ENCODE results near the gene OGFOD3.

The OGFOD3 gene

DNA sequence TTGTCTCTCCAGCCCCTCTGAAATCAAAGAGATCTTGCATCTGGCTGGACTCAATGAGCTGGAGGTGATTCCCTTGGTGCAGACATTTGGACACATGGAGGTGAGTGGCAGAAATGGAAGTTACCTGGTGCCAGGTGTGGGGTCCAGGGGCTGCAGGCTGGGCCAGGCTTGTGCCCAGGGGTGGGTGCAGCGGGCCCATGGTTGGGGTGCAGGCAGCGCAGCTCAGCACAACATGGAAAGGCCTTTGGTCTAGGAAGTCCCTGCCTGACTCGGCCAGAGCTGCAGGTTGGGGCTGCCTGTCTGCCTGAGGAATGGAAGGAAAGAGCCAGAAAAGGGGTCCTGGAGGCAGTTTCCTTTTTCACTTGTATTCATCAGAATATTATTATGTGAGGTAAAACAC is 10.2 kb upstream of the OGFOD3 start:
- Histone ChIP-seq H3K9me3 (ENCODE audit: insufficient read depth, low read length, severe bottlenecking) (no peaks in the 10 kb centered on the region), H3K9ac (ENCODE audit: low read depth, low read length) (no peak overlapping the region), H3K4me2 (ENCODE audit: insufficient read depth, low read length) (no peak overlapping the region), H2AFZ (ENCODE audit: low read depth, low read length) (no peak overlapping the region), H3K4me1 (ENCODE audit: insufficient read depth, low read length) (0 out of 2 replicates have a peak, but pooled peaks cover 3% of the 10 kb centered on the region), H3K27me3 (ENCODE audit: insufficient read depth, low read length, poor library complexity) (no peaks in the 10 kb centered on the region), H3K4me3 (ENCODE audit: low read depth in 1 of 2, low read length in 2 of 2) (no peak overlapping the region), H4K20me1 (ENCODE audit: insufficient read depth, low read length) (no peaks in the 10 kb centered on the region), H3K27ac (ENCODE audit: low read length) (no peak overlapping the region; the same call in 1 of the 2 replicates), H3K79me2 (ENCODE audit: insufficient read depth, low read length) (no peaks in the 10 kb centered on the region), H3K36me3 (ENCODE audit: insufficient read depth, low read length) (peaks cover 7% of the 10 kb centered on the region; the same call in 1 of the 2 replicates)
- no peak for TF ChIP-seq EZH2 (IDR thresholded peaks at IDR 0.05; ENCODE audit: borderline replicate concordance, low read depth, low read length, severe bottlenecking)
- TF ChIP-seq, protein P1, sequence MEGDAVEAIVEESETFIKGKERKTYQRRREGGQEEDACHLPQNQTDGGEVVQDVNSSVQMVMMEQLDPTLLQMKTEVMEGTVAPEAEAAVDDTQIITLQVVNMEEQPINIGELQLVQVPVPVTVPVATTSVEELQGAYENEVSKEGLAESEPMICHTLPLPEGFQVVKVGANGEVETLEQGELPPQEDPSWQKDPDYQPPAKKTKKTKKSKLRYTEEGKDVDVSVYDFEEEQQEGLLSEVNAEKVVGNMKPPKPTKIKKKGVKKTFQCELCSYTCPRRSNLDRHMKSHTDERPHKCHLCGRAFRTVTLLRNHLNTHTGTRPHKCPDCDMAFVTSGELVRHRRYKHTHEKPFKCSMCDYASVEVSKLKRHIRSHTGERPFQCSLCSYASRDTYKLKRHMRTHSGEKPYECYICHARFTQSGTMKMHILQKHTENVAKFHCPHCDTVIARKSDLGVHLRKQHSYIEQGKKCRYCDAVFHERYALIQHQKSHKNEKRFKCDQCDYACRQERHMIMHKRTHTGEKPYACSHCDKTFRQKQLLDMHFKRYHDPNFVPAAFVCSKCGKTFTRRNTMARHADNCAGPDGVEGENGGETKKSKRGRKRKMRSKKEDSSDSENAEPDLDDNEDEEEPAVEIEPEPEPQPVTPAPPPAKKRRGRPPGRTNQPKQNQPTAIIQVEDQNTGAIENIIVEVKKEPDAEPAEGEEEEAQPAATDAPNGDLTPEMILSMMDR (IDR thresholded peaks at IDR 0.05; ENCODE audit: borderline replicate concordance, extremely low read depth, low read length, poor library complexity, severe bottlenecking), result no peak
- ATAC-seq (ENCODE audit: insufficient read depth, low read depth) (no peak), DNase-seq (no peak)

DNA sequence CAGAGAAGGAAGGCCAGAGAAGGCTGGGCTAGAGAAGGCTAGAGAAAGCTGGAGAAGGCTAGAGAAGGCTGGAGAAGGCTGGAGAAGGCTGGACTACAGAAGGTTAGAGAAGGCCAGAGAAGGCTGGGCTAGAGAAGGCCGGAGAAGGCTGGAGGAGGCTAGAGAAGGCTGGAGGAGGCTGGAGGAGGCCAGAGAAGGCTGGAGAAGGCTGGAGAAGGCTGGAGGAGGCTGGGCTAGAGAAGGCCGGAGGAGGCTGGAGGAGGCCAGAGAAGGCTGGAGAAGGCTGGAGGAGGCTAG is 6.4 kb upstream of the OGFOD3 start:
- Histone ChIP-seq H3K4me3 (ENCODE audit: low read depth in 1 of 2, low read length in 2 of 2) (no peak overlapping the region), H3K4me1 (ENCODE audit: insufficient read depth, low read length) (peaks cover 8% of the 10 kb centered on the region), H3K27me3 (ENCODE audit: insufficient read depth, low read length, poor library complexity) (no peaks in the 10 kb centered on the region), H3K27ac (ENCODE audit: low read length) (no peak overlapping the region), H2AFZ (ENCODE audit: low read depth, low read length) (no peak overlapping the region), H3K4me2 (ENCODE audit: insufficient read depth, low read length) (no peak overlapping the region), H4K20me1 (ENCODE audit: insufficient read depth, low read length) (no peaks in the 10 kb centered on the region), H3K9ac (ENCODE audit: low read depth, low read length) (no peak overlapping the region), H3K79me2 (ENCODE audit: insufficient read depth, low read length) (peaks cover 5% of the 10 kb centered on the region; the same call in 1 of the 2 replicates), H3K36me3 (ENCODE audit: insufficient read depth, low read length) (peaks cover 19% of the 10 kb centered on the region), H3K9me3 (ENCODE audit: insufficient read depth, low read length, severe bottlenecking) (no peaks in the 10 kb centered on the region)
- ATAC-seq (ENCODE audit: insufficient read depth, low read depth), result no peak
- no peak for TF ChIP-seq EZH2 (IDR thresholded peaks at IDR 0.05; ENCODE audit: borderline replicate concordance, low read depth, low read length, severe bottlenecking)
- TF ChIP-seq, protein P1 (IDR thresholded peaks at IDR 0.05; ENCODE audit: borderline replicate concordance, extremely low read depth, low read length, poor library complexity, severe bottlenecking), result no peak
- DNase-seq, result no peak

DNA sequence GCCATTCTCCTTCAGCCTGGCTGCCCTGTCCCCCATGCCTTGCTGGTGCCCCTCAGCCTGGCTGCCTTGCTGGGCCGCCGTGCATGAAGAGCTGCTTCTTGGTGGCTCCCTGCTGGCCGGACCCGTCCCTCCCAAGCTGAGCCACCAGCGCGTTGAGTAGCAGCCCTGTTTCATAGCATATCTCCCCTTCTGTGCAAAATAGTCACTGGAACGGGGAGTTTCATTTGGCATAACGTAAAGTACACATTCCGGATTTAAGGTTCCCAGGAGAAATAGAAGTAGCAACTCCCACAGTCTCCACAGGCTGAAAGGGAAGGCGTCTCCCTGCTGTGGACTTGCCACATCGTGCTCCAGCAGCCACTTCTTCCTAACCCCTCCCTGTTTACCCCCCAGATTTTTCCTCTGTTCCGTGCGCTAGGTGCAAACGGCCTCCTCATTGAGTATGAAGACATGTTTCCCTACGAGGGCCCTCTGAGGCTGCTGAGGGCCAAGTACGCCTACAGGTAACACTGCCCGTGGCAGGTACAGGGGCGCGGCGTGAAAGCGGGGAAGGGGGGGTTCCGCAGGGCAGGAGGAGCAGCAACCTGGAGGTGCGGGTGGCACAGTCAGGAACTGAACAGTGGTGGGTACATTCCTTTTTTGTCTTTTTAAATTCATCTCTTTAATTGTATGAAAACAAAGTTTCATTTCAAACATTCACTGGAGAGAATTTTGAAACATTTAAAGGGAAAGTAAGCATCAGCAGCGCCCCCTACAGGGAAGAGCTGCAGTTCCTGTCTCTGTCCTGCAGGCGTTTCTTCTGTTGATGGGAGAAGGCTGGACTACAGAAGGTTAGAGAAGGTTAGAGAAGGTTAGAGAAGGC is 5.8 kb upstream of the OGFOD3 start:
- TF ChIP-seq, protein P1 (IDR thresholded peaks at IDR 0.05; ENCODE audit: borderline replicate concordance, extremely low read depth, low read length, poor library complexity, severe bottlenecking), result peak; percentile 83
- no peak for TF ChIP-seq EZH2 (IDR thresholded peaks at IDR 0.05; ENCODE audit: borderline replicate concordance, low read depth, low read length, severe bottlenecking)
- Histone ChIP-seq H3K27me3 (ENCODE audit: insufficient read depth, low read length, poor library complexity) (no peaks in the 10 kb centered on the region), H3K4me1 (ENCODE audit: insufficient read depth, low read length) (peaks cover 14% of the 10 kb centered on the region), H3K9me3 (ENCODE audit: insufficient read depth, low read length, severe bottlenecking) (no peaks in the 10 kb centered on the region), H3K4me3 (ENCODE audit: low read depth in 1 of 2, low read length in 2 of 2) (no peak overlapping the region), H3K4me2 (ENCODE audit: insufficient read depth, low read length) (no peak overlapping the region), H3K9ac (ENCODE audit: low read depth, low read length) (no peak overlapping the region), H3K36me3 (ENCODE audit: insufficient read depth, low read length) (peaks cover 21% of the 10 kb centered on the region), H3K27ac (ENCODE audit: low read length) (no peak overlapping the region), H2AFZ (ENCODE audit: low read depth, low read length) (no peak overlapping the region), H3K79me2 (ENCODE audit: insufficient read depth, low read length) (peaks cover 8% of the 10 kb centered on the region; the same call in 1 of the 2 replicates), H4K20me1 (ENCODE audit: insufficient read depth, low read length) (no peaks in the 10 kb centered on the region)
- ATAC-seq (ENCODE audit: insufficient read depth, low read depth) (peak; percentile 64), DNase-seq (peak; percentile 61)
